NCI-H2029 treated with DMSO at 0.1 percent for 48 hours (cell line): ENCODE measurements around the gene SUMF2.
"Not testable (repeated sequence)": the region's sequence is repeated elsewhere in the genome, so short reads cannot be mapped to it uniquely, and the experiment has no call there.

ENCODE experiments used
- DNase-seq: peaks from one replicate; lab custom pipeline; 2025; lab: John Stamatoyannopoulos, UW

SUMF2 gene

GRCh38 chr7:56106108-56107073 is 42.3 kb downstream of the SUMF2 start, which contains the start of gene CHCHD2:
TSS of gene CHCHD2 (minus strand) at chr7:56106476. CDS start at chr7:56106413, 63 bp downstream.
- peak; percentile 96 for DNase-seq

- no peak for DNase-seq
These were observed 43.8 kb downstream of the SUMF2 start for GRCh38 chr7:56107954-56108258.

- no peak for DNase-seq
These were observed 46.5 kb downstream of the SUMF2 start for GRCh38 chr7:56110611-56111010.

- DNase-seq, result not testable (repeated sequence)
These were observed 48.2 kb downstream of the SUMF2 start for GRCh38 chr7:56112244-56112643.

- DNase-seq, result no peak
These were observed 51.9 kb downstream of the SUMF2 start, which contains the start of gene NUPR2 for GRCh38 chr7:56115852-56116538. TSS of gene NUPR2 (minus strand) at chr7:56116417. CDS start at chr7:56116314, 103 bp downstream.

- DNase-seq, result no peak
These were observed 57.4 kb downstream of the SUMF2 start for GRCh38 chr7:56121440-56121839.

GRCh38 chr7:56124981-56125380 is 60.9 kb downstream of the SUMF2 start:
- no peak for DNase-seq

- no peak for DNase-seq
These were observed 61.7 kb downstream of the SUMF2 start for GRCh38 chr7:56125831-56126230.

- DNase-seq, result no peak
These were observed 63.3 kb downstream of the SUMF2 start for GRCh38 chr7:56127241-56127975.
